Urothelium cell line (cell line): ENCODE results near the gene SH3PXD2B.

Experiments used
- DNase-seq: peaks from one replicate; pipeline ENCODE4 v3.0.0; 2011; ENCODE audit warnings: low spot score, mixed read lengths
- FAIRE-seq: peaks from 2 replicates; lab custom pipeline; 2011; peaks lifted over from hg19 to GRCh38; lab: Jason Lieb, UNC

SH3PXD2B gene

DNA sequence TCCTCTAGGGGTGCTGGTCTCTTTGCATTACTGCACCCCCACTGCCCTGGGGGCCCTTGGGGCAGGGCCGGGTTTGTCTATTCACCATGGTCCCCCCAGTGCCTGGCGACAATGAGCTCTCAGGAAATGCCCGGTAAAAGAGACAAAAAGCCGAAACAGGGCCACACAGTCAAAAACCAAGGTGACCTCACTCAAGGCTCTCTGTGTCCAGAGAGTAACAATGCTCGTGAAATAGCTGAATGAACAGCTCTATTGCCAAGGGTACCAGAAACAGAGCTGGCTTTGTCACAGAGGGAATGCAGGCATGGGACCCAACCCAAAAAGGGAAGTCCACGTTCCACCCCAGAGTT lies 16.0 kb downstream of the SH3PXD2B start:
- DNase-seq (no peak), FAIRE-seq (no peak)

DNA sequence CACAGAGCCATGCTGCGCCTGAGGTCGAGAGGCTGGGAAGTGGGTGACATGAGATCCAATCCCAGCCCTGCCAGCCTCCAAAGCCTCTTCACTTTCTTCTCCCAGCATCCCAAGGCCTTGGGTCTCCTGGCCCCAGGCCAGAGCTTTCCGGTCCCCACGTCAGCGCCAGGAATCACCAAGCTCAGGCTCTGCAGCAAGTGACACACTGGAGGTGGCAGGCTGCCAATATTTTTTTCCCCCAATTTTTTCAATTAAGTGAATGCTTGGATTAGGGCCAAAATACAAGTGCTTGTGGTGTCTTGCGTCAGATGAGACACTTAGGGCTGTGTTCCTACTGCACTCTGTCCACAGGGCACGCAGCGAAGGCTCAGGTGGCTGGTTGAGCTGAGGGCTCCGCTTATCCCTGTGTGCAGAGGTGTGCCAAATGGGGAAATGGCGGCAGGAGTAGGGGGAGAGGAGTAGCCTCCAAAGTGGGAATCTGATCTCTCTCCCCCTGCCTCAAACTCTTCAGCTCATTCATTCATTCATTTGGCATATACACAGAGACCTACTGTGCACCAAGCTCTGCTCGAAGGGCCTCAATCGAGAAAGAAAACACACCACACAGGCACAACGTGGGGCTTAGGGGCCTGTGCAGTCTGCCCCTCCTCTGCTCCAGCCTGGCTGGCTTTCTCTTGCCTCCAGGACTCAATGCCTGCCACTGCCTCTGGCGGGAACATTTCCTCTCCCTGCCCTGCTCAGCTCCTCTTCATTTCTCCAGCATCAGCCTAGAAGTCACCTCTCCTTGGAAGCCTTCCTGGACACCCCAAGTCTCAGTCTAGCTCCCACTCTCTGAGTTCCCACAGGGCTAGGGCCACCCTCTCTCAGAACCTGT lies 16.6 kb downstream of the SH3PXD2B start:
- peak; percentile 86 for DNase-seq

DNA sequence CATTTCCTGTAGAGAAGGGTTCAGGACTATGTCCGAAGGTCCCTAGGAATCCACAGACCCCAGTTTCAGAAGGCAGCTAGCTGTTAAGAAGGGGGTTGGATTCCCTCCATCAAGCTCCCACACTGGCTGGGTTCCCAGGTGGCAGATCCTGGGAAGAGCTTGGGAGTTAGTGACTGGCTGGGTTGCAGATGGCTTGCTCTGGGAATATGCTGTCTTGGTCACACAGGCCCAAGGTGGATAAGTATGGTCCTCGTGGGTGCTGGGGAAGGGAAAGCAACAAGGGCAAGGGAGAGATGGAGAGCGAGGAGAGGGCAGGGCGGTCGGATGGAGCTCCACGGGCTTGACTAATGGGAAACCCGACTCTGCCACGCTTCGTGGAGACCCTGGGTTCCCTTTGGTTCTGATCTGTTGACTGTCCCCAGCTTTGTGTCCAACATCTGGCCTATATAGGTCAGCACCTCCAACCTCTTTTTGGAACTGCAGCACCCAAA lies 17.4 kb downstream of the SH3PXD2B start:
- FAIRE-seq (no peak), DNase-seq (no peak)

More for the DNA sequence above, 16.6 kb downstream of the SH3PXD2B start:
- FAIRE-seq, result no peak

DNA sequence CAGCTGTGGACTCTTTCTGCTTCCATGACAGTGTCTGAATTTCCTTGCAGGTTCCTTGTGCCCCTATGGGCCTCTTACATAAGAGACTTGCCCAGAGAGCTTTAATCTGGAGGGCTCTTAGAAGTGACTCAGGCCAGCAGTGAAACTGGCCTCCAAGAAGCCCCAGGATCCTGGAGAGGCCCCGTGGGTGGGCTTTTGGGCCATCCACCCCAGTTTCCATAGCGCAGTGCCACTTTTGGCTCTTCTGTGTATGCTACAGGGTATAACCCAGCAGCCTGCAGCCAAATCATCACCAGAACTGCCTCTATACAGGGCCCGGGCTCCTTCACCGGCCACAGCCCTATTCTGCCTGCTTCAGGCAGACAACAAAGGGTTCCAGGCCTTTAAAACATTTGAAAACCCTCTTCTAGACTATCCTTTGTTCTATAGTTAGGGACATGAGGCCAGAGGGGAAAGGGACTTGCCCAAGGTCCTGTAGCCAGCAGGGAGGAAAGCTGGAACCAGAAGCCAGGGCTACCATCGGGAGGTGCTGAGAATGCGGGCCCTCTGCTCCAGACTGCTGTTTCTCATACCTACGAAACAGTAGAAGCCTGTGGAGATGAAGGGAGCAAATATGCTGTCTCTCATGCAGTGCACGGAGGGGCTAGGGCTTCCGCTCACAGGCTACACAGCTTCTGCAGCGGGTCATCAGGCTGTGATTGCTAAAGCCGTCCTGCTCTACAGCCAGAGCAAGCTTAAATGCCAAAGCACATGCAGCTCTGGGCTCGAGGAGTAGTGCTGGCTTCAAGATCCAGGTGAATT lies 18.0 kb downstream of the SH3PXD2B start:
- no peak for FAIRE-seq

DNA sequence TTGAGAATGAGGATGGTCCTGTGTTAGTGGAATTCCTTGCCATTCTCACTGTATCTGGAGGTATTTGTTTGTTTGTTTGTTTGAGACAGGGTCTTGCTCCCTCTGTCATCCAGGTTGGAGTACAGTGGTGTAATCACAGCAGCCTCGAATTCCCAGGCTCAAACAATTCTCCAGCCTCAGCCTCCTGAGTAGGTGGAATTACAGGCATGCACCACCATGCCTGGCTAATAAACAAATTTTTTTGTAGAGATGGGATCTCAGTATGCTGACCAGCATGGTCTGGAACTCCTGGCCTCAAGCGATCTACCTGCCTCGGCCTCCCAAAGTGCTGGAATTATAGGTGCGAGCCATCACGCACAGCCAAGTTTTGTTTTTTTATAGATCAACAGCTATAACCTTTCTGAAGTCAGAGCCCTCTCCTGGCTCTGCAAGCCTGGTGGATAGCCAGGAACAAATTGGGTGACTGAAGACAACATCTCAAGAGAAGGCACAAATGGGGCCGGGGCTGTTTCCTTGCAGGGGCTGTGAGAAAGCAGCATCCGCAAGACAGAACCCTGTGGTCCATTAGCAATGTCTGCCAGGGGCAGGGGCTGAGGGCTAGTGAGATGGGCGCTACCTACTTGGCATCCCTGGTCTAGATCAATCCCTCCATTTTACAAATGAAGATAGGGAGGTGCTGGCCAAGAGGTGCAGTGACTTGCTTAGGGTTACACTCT lies 18.8 kb downstream of the SH3PXD2B start:
- DNase-seq (no peak), FAIRE-seq (no peak)

More for the DNA sequence above, 18.0 kb downstream of the SH3PXD2B start:
- DNase-seq, result no peak

DNA sequence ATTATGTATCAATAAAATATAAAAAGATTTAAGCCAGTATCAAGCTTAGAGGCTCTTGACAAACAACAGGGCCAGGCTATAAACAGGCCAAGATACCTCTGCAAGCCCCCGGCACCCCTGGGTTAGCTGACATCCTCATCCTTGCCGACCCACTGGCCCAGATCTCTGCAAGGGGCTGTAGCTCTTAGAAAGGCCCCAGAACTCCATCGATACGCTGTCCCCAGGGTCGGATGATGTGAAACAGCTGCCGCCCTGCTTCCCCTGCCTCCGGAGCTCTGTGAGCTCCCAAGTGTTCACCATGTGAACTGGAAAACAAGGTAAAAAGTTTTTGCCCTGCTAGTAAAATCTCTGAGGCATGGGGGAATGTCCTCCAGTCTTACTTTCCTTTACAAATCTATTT lies 20.1 kb downstream of the SH3PXD2B start:
- DNase-seq, result no peak
- no peak for FAIRE-seq

DNA sequence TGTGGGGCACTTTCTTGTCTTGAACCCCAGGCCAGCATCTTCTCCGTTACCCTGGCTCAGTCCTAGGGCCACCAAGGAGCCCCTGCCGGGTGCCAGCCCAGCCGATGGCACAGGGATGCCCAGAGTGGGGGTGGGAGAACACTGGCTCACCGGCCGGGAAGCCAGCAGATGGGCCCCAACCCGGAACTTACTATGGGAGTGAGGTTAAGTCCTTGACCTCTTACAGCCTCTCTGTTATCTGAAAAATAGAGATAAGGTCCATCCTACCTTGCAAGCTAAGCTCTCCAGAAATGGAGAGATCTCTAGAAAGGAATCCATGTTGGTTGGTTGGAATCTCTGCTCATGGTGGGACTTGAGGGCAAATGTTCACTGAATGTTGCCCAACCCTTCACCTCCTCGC lies 20.8 kb downstream of the SH3PXD2B start:
- DNase-seq (no peak), FAIRE-seq (no peak)

DNA sequence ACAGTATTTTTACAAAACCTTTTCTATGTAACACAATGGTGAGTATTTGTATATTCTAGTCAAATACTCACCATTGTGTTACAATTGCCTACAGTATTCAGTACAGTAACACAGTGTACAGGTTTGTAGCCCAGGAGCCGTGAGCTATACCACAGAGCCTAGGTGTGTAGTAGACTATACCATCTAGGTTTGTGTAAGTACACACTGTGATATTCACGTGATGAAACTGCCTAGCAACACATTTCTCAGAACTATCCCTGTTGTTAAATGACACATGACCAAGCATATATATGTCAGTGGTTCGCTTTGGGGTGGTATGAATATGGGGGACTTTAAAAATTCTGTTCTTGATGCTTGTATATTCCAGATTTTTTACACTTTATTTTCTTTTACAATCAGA lies 21.3 kb downstream of the SH3PXD2B start:
- DNase-seq (no peak), FAIRE-seq (no peak)

DNA sequence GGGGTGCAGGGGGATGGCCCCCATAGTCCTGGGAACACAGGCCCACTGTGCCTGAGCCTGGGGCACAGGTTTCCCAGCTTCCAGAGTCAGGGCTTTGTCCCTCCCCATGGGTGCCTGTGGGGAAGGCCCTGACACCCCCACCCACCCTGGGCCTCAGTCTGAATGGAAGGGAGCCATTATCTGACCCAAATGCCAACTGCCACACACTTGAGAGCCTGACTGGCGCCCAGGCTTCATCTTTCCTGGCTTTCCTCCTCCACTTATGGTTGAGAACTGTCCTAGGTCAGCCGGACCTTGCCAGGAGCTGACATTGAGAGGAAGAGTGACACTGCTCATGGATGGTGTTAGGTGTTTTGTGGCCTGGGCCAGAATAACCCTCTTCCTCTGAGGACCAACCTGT lies 24.0 kb downstream of the SH3PXD2B start:
- DNase-seq, result no peak
- no peak for FAIRE-seq

DNA sequence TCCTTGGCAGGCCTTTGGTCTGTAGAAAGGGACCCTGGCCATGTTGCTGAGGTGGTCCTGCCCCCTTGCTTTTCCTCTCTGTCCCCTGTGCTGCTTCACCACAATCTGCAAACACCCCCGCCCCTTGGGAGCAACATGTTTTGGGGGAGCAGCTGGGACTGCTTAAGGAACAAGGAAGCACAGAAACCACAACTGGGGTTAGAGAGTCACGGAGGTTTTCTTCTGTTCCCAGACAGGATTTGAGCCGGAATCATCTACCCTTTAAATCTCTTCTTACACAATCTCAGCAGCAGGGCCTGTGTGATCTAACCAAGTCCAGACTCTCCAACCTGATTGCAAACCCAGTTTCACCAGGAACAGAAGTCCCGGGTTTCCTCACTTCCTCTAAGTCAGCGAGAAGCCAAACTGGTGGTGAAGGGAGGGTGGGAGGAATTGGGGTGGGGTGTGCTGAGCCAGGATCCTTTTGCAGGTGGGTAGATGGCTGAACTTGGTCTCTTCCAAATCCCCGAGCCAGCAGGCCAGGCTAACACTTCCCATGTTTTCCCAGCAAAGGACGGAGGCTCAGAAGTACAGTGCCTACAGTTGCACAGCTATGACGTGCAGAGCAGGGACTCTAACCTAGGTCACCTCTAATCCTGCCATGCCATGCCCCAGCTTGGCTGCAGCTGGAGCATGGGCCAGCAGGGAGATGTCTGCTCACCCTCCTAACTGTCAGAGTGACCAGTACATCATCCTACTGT lies 25.0 kb downstream of the SH3PXD2B start:
- FAIRE-seq (no peak), DNase-seq (no peak)

DNA sequence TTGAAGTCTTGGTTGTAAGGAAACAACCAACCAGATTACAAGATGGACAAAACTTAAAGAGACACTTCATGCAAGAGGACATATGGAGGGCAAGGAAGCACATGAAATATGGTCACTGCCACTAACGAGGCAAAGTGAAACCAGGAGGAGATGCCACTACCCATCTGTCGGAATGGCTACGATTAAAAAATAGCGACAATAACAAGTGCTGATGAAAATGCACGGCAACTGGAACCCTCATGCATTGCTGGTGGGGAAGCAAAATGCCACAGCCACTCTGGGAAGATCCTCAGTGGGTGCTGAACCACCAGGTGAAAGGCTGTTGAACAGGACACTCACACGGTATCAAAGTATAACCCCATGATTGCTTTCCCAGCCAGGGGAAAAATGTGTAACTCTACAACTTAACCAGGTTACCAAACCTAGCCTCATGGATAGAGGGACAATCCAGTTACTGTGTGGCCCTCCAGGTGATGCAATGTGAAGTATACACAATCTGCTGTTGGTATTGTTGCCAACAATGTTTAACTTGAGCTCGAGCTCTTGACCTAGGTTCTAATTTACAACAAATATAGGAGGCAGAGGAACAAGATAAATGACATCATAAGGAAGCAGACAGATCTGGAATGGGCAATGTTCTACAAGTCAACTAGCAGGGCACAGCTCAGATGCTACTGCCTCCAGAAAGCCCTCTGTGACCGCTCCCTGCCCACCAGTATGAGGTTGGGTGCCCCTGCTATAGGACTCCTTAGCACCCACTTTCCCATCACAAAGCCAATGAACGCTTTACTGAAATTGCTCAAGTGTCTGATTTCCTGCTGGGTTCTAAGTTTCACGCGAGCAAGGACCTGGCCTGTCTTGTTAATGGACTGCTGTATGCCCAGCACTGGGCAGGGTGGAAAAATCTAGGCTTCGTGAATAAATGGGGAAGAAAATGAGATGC lies 25.8 kb downstream of the SH3PXD2B start:
- DNase-seq (no peak), FAIRE-seq (no peak)

DNA sequence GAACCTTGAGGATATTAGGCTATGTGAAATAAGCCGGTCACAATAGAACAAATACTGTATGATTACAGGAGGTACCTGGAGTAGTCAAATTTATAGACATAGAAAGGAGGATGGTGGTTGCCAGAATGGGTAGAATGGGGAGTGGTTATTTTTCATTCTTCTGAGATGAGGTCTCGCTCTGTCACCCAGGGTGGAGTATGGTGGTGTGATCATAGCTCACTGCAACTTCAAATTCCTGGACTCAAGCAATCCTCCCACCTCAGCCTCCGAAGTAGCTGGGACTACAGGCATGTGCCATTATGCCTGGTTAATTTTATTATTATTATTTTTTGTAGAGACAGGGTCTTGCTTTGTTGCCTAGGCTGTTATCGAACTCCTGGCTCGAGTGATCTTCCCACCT lies 27.1 kb downstream of the SH3PXD2B start:
- DNase-seq, result no peak
- FAIRE-seq, result no peak

DNA sequence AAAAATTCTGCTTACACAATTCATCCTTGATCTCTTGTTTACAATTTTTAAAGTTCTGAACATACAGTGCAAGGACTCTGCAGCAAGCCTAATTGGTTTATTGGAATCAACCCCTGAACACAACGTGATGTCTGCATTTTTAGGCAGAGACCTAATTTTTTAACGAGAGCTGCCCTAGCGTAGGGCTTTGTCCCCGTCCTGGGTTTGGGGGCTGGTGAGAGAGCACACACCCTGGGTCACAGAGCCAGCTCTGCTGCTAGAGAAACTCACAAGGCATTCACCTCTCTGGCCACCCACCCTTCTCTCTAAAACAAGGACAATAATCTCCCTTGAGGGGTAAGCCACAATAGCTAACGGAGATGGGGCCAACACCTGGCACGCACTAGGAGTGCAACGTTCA lies 28.2 kb downstream of the SH3PXD2B start:
- no peak for FAIRE-seq

DNA sequence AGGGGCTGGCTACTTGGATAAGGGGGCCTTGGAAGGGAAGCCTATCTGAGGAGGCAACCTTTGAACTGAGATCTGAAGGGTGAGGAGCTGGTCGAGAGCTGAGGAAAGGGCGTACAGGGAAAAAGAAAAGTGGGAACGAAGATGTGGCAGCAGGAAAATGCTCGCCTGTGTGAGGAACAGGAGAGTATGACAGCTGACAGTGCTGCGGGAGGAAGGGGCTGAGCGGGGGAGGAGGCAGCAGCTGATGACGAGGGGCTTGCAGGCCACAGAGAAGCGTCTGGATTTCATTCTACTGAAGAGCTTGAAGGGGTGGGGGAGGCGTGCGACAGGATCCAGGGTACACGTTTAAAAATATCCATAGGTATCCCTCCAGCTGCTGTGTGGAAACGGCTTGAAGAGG lies 28.9 kb downstream of the SH3PXD2B start:
- DNase-seq (no peak), FAIRE-seq (no peak)

More for the DNA sequence above, 28.2 kb downstream of the SH3PXD2B start:
- no peak for DNase-seq

DNA sequence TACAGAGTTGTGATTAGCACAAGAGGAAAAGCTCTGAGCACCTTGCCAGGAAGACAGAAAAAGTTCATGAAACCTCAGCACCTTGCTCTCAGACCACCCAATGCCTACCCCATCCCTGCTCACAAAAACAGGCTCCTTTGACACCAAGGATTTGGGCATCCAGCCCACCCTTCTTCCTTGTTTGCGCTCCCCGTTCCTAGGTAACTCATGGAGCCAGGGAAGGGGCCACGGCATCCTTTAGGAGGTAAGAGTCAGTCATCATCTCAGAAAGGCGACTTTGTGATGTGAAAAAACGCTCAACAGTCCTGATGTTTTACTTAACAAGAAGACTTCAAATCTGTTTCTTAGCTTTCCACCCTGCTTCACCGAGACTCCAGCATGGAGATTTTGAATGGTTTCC lies 29.5 kb downstream of the SH3PXD2B start:
- FAIRE-seq, result no peak
- DNase-seq, result no peak

DNA sequence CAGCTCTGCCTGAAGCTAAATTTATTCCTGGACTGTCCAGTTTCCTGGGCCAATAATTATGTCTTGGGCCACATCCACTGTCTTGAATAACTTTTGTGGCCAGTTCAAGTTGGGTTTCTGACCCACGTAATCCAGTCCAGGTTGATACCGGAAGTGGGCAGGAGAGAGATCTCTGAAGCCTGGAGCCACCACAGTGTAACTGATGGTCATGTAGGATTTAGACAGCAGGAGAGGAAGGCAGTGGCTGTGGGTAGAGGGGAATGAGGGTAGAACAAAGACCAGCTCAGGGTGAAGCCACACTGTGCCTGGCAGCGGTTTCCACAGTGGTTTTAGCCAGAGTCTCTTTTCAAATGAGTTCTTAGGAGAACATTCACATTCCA lies 30.2 kb downstream of the SH3PXD2B start:
- FAIRE-seq, result no peak
- no peak for DNase-seq

DNA sequence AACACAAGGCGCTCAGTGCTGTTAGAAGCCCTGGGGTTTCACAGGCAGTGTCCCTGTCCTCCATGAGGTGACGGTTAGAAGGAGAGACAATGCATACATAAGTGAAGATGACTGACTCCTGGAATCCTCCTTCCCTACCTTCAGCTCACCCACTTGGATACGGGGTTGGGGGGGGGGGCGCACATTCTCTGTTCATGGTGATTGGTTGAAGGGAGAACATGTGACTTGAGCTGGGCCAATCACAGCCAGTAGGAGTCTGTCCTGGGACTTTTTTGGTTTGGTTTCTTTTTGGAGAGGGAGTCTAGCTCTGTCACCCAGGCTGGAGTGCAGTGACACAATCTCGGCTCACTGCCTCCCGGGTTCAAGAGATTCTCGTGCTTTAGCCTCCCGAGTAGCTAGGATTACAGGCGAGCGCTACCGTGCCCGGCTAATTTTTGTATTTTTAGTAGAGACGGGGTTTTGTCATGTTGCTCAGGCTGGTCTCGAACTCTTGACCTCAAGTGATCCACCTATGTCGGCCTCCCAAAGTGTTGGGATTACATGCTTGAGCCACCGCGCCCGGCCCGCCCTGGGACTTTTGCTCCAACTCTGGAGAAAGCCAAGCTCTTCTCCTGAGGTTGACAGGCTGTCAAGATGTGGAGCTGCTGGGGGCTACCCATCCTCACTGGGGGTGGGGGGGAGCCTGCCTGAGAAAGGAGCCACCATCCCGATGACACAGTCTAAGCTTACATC lies 30.8 kb downstream of the SH3PXD2B start:
- DNase-seq, result no peak
- no peak for FAIRE-seq

DNA sequence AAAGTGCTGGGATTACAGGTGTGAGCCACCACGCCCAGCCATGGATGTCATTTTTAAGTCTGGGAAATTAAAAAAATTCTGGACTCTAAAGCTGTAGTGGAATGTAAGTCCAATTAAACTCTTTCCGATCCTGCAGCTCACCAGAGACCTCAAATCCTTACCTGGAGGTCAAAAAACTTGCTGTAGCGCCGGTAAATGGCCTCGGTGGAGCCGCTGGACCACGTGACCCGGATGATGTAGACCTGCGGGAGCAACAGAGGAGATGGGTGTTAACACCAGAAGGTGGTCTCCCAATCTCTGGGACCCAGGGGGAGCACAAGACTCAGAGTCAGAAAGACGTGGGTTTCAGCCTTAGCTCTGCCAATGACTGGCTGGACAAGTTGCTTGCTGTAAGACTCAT lies 32.1 kb downstream of the SH3PXD2B start:
- DNase-seq (no peak), FAIRE-seq (no peak)

DNA sequence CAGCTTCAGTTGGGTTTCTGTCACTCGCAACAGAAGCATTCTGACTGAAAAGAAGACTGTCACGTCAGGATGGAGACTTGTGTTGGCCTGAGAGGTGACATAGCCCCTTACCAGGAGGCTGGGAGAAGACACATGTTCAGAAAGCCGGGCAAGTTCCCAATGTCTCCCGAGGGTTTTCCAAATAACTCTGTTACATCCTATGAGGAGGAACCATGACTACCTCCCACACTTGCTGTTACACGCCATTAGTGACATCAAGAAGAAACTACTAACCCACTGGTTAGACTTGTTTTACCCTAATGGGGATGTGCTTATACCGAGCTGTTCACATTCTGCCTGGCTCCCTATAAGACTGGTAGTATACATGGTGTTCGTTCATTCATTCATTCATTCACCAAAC lies 33.3 kb downstream of the SH3PXD2B start:
- FAIRE-seq (no peak), DNase-seq (no peak)
